Measurements from ENCODE around the gene NUP107. TPM values are rescaled to one million over a fixed set of nuclear protein-coding genes. Genes with fewer than 3 reads are reported as not detected.

NUP107 gene
- total RNA-seq, 1 donor from 2014 or later, result 18.7 TPM

DNA sequence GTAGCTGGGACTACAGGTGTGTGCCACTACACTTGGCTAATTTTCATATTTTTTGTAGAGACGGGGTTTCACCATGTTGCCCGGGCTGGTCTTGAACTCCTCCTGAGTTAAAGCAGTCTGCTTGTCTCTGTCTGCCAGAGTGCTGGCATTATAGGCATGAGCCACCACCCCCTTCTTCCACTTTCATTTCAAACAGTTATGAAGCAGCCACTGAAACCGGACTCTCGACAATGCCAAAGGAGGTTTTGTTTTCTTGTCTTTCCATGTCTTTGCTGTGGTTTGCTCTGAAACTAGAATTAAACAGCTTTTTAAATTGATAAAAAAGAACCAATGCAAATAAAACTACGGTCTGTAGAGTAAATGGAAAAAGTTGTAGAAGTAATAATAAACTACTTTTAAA, 45.6 kb upstream of the NUP107 start:
- no peak overlapping the region for H3K27ac ChIP-seq (replicated peaks)
- intact Hi-C loops (cut with micrococcal nuclease), result no loop called here

DNA sequence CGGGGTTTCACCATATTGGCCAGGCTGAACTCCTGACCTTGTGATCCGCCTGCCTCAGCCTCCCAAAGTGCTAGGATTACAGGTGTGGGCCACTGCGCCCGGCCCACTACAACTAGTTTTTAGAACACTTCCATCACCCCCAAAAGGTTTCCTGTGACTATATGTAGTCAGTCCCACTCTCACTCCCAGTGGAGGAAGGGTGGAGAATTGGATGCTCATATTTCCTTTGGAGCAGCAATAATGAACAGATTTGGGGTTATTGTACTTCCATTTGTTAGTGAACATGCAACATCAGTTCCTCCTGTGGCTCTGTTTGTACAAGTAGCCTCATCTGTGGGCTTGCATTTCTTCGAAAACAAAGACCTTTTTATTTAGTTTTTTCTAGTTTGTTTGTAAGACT, 40.3 kb upstream of the NUP107 start:
- peak overlapping the region; percentile 2 for H3K27ac ChIP-seq (replicated peaks)
- DNase-seq, result no peak
- H3K36me3 ChIP-seq, result peaks cover 26% of the 10 kb centered on the region
- TF ChIP-seq, protein P1, sequence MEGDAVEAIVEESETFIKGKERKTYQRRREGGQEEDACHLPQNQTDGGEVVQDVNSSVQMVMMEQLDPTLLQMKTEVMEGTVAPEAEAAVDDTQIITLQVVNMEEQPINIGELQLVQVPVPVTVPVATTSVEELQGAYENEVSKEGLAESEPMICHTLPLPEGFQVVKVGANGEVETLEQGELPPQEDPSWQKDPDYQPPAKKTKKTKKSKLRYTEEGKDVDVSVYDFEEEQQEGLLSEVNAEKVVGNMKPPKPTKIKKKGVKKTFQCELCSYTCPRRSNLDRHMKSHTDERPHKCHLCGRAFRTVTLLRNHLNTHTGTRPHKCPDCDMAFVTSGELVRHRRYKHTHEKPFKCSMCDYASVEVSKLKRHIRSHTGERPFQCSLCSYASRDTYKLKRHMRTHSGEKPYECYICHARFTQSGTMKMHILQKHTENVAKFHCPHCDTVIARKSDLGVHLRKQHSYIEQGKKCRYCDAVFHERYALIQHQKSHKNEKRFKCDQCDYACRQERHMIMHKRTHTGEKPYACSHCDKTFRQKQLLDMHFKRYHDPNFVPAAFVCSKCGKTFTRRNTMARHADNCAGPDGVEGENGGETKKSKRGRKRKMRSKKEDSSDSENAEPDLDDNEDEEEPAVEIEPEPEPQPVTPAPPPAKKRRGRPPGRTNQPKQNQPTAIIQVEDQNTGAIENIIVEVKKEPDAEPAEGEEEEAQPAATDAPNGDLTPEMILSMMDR (IDR thresholded peaks at IDR 0.05; ENCODE audit: borderline replicate concordance), result no peak
- no peak overlapping the region for H3K4me3 ChIP-seq
- no peaks in the 10 kb centered on the region for H3K27me3 ChIP-seq (ENCODE audit: low read depth)
- H3K4me1 ChIP-seq, result peaks cover 44% of the 10 kb centered on the region
- no peaks in the 10 kb centered on the region for H3K9me3 ChIP-seq (replicated peaks)
- intact Hi-C loops (cut with micrococcal nuclease), result no loop called here

More for the DNA sequence above, 45.6 kb upstream of the NUP107 start:
- Histone ChIP-seq H3K9me3 (replicated peaks) (no peaks in the 10 kb centered on the region), H3K4me3 (no peak overlapping the region), H3K27me3 (ENCODE audit: low read depth) (no peaks in the 10 kb centered on the region), H3K36me3 (no peaks in the 10 kb centered on the region), H3K4me1 (peaks cover 69% of the 10 kb centered on the region)
- no peak for DNase-seq
- TF ChIP-seq, protein P1 (IDR thresholded peaks at IDR 0.05; ENCODE audit: borderline replicate concordance), result no peak

DNA sequence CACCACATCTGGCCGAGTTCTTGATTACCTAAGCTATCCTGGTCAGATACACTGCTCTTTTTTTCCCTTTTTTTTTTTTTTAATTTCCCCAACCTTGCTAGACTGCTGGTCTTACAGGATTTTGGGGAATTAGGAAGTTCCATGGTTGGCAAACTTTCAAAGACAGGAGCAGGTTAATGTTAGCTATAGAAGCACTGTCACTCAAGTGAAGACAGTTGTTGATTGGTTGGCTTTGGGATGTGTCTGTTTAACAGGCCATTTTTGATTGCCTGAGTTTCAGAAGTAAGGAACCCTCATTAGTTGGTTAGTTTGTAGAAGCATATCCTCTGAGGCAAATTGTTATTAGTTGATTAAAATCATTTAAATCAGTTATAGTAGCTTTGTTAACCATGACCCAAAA, 39.3 kb upstream of the NUP107 start:
- intact Hi-C loops (cut with micrococcal nuclease), result no loop called here
- Histone ChIP-seq H3K4me3 (no peak overlapping the region), H3K36me3 (peaks cover 34% of the 10 kb centered on the region), H3K9me3 (replicated peaks) (no peaks in the 10 kb centered on the region), H3K27ac (replicated peaks) (no peak overlapping the region), H3K27me3 (ENCODE audit: low read depth) (no peaks in the 10 kb centered on the region), H3K4me1 (peaks cover 34% of the 10 kb centered on the region)
- TF ChIP-seq, protein P1 (IDR thresholded peaks at IDR 0.05; ENCODE audit: borderline replicate concordance), result no peak
- no peak for DNase-seq

DNA sequence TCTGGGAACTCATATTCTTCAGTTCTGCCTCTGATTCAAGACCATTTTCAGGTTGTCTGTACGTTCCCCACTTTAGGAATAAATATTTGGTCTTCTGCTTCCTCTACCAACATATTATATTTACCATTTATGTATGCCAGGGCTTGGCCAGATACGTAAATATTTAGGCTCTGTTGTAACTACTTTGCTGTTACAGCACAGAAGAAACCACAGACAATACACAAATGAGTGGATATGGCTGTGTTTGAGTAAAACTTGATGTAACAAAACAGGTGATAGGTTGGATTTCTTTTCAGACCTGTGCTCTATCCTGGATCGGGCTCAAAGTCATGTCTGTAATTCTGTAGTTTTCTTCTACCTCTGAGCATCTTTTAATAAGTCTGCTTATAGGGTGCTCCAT, 38.6 kb upstream of the NUP107 start:
- H3K4me3 ChIP-seq, result no peak overlapping the region
- intact Hi-C loops (cut with micrococcal nuclease), result no loop called here
- H3K4me1 ChIP-seq, result peaks cover 34% of the 10 kb centered on the region
- no peaks in the 10 kb centered on the region for H3K9me3 ChIP-seq (replicated peaks)
- peaks cover 41% of the 10 kb centered on the region for H3K36me3 ChIP-seq
- no peak for DNase-seq
- H3K27me3 ChIP-seq (ENCODE audit: low read depth), result no peaks in the 10 kb centered on the region
- TF ChIP-seq, protein P1 (IDR thresholded peaks at IDR 0.05; ENCODE audit: borderline replicate concordance), result no peak
- no peak overlapping the region for H3K27ac ChIP-seq (replicated peaks)

DNA sequence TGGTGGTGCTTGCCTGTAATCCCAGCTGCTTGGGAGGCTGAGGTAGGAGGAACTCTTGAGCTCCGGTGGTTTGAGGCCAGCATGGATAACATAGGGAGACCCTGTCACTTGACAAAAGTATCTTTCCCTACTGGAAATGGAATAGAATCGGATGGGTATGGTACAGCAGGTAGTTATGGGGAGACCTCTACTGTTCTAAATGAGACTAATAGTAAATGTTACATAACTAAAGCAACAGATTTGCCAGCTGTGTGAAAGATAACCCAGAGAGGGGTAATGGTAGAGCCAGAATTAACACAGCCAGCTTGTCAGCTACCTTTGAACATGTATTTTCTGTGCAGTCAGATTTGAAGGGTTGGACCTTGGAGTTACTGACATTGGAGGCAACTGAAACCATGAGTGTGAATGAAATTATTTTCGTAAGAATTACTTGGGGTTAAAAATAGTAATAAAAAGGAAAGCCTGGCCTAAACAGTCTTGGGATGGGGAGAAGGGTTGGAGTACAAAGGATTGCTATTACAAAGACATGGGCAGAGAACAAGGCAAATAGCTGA, 21.7 kb upstream of the NUP107 start:
- Histone ChIP-seq H3K4me1 (peaks cover 17% of the 10 kb centered on the region), H3K36me3 (peaks cover 14% of the 10 kb centered on the region), H3K4me3 (no peak overlapping the region), H3K9me3 (replicated peaks) (no peaks in the 10 kb centered on the region), H3K27ac (replicated peaks) (peak overlapping the region; percentile 24), H3K27me3 (ENCODE audit: low read depth) (no peaks in the 10 kb centered on the region)
- intact Hi-C loops (cut with micrococcal nuclease), result loop anchor here (10.0 kb wide), 1 partner anchor 300 kb away; no protein-coding TSS in a partner anchor
- TF ChIP-seq, protein P1 (IDR thresholded peaks at IDR 0.05; ENCODE audit: borderline replicate concordance), result peak; percentile 38
- no peak for DNase-seq

Measured in left ventricle myocardium inferior (tissue), 1 donor.